IPS-20b (cell line): ENCODE results near the gene SPDYE16.
"Not testable (repeated sequence)": the region's sequence is repeated elsewhere in the genome, so short reads cannot be mapped to it uniquely, and the experiment has no call there.

Experiments
- H3K27ac ChIP-seq: one replicate; pipeline ENCODE4 v1.5.1; 2013; ENCODE audit warnings: low read length
- H3K27me3 ChIP-seq: 2 replicates; pipeline ENCODE4 v1.6.1; 2013; ENCODE audit warnings: mild to moderate bottlenecking, low read length, inconsistent platforms; ENCODE audit not compliant: insufficient read depth
- H3K36me3 ChIP-seq: 2 replicates; pipeline ENCODE4 v1.6.1; 2013; ENCODE audit warnings: low read depth, mild to moderate bottlenecking, inconsistent platforms, low read length, moderate library complexity; ENCODE audit not compliant: insufficient read depth
- H3K4me1 ChIP-seq: 2 replicates; pipeline ENCODE4 v1.6.1; 2013; ENCODE audit warnings: mild to moderate bottlenecking, control low read depth, inconsistent platforms, low read length, moderate library complexity; ENCODE audit not compliant: insufficient read depth
- H3K4me3 ChIP-seq: 2 replicates; pipeline ENCODE4 v1.5.1; 2013; ENCODE audit warnings: mild to moderate bottlenecking, low read length, inconsistent platforms
- H3K9ac ChIP-seq: 2 replicates; pipeline ENCODE4 v1.6.1; 2013; ENCODE audit warnings: low read depth, mild to moderate bottlenecking, inconsistent platforms, low read length, moderate library complexity
- H3K9me3 ChIP-seq: 2 replicates; pipeline ENCODE4 v1.6.1; 2013; ENCODE audit warnings: mild to moderate bottlenecking, low read depth, low read length, inconsistent platforms; ENCODE audit not compliant: insufficient read depth

The SPDYE16 gene, protein sequence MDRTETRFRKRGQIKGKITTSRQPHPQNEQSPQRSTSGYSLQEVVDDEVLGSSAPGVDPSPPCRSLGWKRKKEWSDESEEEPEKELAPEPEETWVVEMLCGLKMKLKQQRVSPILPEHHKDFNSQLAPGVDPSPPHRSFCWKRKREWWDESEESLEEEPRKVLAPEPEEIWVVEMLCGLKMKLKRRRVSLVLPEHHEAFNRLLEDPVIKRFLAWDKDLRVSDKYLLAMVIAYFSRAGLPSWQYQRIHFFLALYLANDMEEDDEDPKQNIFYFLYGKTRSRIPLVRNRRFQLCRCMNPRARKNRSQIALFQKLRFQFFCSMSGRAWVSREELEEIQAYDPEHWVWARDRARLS

DNA sequence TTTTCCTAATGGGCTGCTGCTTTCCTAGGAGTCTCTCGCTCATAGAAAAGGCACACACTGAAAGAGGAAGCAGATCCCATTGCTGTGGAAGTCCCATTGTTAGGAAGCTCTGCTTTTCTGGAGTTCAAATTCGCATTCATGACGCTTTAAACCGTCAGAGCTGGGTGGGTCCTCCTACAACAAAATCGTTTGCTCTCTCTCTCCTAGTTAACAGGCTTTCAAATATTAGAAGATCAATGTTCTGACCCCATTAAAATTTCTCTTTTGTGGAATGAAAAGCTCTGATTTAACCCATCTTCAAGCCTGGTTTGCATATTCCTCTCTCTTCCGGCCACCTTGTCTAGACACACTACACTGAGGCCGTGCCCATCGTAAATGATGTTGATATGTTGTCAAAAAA is at the start of gene SPDYE16:
Gene SPDYE16 (minus strand): TSS at position 101 of the 400 bp plus-strand sequence. CDS start 1,838 bp downstream, outside the sequence.
- H3K36me3 ChIP-seq, H3K4me3 ChIP-seq, H3K4me1 ChIP-seq, H3K9me3 ChIP-seq, H3K27ac ChIP-seq, H3K27me3 ChIP-seq, H3K9ac ChIP-seq: not testable (repeated sequence)

DNA sequence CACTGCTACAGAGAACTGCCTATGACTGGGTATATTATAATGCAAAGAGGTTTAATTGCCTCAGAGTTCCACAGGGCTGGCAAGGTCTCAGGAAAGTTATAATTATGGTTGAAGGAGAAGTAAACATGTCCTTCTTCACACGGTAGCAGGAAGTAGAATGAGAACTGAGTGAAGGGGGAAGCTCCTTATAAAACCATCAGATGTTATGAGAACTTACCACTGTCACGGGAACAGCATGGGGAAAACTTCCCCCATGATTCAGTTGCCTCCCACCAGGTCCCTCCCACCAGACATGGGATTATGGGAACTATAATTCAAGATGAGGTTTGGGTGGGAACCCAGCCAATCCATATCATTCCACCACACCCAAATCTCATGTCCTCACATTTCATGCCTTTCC is 49.6 kb upstream of the SPDYE16 start:
- not testable (repeated sequence) for H3K27me3 ChIP-seq, H3K4me3 ChIP-seq, H3K27ac ChIP-seq, H3K4me1 ChIP-seq, H3K9me3 ChIP-seq, H3K9ac ChIP-seq, H3K36me3 ChIP-seq

DNA sequence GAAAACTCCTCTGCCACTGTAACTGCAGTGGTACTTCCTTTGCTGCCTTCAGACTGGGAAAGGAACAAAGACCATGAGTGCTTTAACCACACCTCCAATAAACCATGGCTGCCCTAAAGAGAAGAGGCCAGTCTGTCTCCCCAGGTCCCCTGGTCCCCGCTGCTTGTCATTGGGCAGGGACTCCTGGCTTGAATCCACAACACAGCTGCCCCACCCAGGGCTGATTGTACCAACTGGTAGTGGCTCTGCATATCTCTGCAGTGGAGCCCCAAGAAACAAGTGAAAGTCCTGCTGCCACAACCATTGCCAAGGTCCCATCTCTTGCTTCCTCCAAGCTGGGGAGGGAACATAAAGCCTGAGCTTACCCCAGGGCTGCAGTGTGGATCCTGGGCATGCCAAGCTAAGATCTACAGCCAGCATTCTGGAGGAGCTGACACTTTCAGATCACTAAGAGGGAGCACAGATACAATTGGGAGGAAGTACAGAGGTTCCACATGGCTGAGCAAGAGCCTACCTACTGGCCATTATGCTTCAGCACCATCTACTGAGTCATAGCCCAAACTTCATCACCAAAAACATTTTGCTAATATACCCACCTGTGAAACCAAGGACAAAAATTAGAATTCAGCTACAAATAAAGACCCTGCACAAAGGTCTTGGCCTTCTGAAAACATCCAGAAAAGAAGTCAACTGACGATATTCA is 48.7 kb upstream of the SPDYE16 start:
- H3K9me3 ChIP-seq, H3K36me3 ChIP-seq, H3K9ac ChIP-seq, H3K27me3 ChIP-seq, H3K4me1 ChIP-seq, H3K4me3 ChIP-seq, H3K27ac ChIP-seq: not testable (repeated sequence)

DNA sequence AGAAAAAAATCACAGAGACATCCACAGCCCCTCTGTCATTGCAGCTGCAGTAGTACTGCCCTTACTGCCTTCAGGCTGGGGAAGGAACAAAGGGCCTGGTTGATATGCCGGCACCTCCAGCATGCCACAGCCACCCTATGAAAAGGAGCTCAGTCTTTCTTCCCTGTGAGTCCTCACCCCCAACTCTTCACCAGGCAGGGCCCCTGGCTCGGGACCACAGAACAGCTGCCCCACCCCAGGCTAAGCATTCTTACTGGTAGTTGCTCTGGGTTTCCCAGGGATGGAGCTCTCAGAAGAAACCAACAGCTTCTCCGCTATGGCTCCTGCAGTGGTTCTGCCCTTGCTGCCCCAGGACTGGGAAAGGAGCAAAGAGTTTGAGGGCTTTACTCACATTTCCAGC is 47.9 kb upstream of the SPDYE16 start:
- H3K36me3 ChIP-seq, H3K27me3 ChIP-seq, H3K27ac ChIP-seq, H3K4me1 ChIP-seq, H3K9me3 ChIP-seq, H3K9ac ChIP-seq, H3K4me3 ChIP-seq: not testable (repeated sequence)

DNA sequence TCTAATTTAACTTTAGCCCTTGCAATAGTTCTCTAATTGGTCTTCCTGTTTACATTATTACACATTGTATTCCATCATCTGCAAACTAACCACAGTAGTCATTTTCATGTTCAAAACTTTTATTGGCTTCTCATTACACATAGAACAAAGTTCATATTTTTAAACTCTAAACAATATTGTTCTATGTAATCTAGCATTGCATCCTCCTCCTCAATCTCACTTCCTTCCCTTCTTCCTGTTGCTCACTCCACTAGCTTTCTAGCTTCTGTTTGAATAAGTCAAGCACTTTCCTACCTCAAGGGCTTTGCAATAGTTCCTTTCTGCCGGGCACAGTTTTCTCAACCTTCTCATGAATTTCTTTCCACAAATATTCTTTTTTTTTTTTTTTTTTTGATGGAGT is 45.5 kb upstream of the SPDYE16 start:
- H3K4me3 ChIP-seq, H3K27ac ChIP-seq, H3K9ac ChIP-seq, H3K27me3 ChIP-seq, H3K36me3 ChIP-seq, H3K9me3 ChIP-seq, H3K4me1 ChIP-seq: not testable (repeated sequence)

DNA sequence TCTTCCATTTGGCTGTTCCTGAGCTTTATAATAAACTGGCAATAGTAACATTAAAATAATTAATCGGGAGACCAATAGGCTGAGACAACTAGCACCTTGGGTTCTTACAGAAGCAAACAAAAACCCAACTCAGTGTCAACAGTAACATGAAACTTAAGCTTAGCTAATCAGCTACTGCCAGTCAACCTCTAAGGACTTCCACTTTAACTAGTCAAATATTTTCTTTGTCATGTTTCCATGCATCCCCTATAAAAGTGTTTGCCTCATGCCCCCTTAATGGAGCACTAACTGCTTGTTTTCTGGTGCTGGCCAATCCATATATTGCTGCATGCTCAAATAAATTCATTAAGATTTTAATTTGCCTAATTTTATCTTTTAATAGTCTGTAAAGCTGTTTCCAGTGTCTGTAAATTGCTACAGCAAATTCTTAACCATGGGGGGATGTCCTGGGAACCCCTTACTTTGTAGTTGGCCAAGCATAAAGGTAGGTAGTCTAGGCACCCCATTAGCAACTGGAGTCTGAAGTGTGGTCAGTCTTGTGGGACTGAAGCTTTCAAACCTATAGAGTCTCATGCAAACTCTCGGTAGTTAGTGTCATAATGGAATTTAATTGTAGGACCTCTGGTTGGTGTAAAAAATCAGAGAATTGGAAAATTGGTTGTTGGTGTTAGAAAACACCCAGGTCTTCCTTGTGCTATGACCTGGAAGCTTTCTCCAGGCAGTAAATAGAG is 43.7 kb upstream of the SPDYE16 start:
- not testable (repeated sequence) for H3K4me1 ChIP-seq, H3K4me3 ChIP-seq, H3K27me3 ChIP-seq, H3K9ac ChIP-seq, H3K27ac ChIP-seq, H3K9me3 ChIP-seq, H3K36me3 ChIP-seq

DNA sequence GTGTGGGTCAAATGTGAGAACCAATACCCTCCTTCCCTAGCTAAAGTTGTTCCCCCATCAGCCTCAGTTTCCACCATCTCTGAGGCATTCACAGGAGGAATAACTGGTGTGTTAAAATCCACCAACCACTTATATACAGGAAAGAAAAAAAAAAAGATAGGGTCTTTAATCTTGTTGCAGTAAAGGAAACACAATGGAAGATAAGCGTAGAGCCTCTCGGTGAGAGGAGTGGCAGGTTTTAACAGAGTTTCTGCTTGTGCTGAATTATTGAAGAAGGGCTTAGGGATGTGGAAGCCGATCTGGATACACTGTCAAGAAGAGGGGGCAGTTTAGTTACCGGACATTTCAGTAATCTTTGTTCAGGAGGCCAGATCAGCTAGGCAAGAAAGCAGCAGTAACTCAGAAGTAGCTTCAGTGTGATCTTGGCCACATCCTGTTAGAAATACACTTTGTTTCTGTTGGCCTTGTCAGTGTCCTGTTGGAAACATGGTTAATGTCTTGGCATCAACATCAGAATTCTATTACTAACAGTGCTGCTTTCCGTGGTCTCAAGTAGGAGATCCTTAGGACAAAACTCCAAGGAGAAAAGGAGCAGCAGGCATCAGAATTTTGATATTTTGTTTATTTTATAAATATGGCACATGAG is 40.7 kb upstream of the SPDYE16 start:
- not testable (repeated sequence) for H3K9ac ChIP-seq, H3K27ac ChIP-seq, H3K27me3 ChIP-seq, H3K4me3 ChIP-seq, H3K36me3 ChIP-seq, H3K4me1 ChIP-seq, H3K9me3 ChIP-seq

DNA sequence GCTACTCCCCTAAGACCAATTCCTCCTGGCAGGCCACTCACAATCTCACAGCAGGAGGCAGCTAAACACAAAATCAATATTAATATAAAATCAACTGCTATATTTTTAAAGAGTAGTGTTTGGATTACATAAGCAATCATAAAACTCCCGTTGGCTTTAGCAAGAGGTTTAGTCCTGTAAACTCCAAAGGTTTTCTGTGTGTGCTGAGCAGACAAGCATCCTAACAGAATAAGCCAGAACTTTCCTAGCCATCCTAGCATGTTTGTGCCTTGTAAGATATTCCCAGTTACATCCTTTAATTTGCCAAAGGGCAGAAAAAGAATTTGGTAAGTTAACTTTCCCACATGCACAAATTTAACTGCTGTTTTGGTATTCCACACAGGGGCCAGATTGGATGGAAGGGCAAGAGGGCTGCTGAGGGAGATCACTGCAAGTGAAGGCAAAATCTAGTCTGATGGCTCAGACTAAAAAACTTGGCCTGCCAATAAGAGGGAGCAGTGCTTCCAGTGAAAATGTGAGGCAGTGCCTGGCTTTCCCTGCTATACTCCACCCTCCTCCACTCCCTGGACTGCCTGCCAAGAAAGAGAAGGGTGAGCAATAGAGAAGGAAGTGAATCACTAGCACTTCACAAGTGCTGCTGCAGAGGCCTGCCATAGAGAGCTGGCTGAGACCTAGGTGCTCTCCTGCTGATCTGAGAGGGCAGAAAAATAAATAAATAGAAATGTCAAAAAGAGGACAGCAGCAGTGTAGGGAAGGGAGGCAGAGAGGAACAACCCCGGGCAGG is 39.9 kb upstream of the SPDYE16 start:
- not testable (repeated sequence) for H3K27ac ChIP-seq, H3K9me3 ChIP-seq, H3K9ac ChIP-seq, H3K4me3 ChIP-seq, H3K36me3 ChIP-seq, H3K4me1 ChIP-seq, H3K27me3 ChIP-seq

DNA sequence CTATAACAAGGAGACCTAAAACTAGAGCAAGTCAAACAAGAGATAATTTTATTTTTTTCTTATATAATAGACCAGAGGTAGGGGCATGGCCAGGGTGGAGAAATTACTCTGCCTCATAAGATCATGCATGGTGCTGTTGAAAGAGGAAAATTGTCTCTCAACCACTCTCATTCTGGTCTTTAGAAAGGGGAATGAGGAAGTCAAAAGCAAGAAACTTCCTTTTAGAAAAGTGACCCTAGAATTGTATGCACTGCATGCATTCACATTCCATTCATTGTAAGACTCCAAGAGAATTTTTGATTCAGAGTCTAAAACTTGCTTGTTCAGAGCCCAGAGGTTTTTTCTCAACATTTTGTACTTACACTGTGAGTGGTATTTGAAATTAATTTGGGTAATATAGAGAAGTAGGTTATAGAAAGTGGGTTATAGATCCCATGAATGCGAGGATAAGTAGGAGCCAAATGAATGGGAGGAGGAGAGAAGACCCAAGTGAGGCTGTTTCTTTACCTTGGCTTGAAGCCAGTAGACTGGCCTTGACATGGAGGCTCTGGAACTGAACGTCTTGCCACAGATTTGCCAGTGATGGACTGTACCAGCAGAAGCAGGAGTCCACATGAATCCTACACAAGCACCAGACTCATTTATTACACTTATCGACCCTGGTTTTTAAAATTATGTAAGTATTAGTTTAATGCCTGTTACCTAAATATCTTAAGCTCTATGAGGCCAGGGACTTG is 33.0 kb upstream of the SPDYE16 start:
- H3K27ac ChIP-seq, H3K27me3 ChIP-seq: not testable (repeated sequence)

DNA sequence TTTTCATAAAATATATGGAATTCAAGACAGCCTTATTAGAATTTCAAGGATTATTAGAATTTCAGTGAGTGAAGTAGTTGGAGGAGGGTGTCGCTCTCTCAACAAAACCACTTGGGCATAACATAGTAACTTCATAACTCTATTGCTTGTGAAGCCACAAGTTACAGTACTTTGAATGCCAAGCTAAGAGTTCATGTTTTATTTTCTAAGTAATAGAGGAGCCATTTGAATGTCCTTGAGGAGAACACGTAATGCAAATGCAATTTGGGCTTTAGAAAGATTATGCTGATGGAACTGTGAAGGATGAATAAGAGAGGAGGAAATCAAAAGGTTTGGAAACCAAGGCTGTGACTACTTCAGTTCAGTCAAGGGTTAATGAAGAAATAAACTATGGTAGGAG is 32.3 kb upstream of the SPDYE16 start:
- not testable (repeated sequence) for H3K27me3 ChIP-seq, H3K4me1 ChIP-seq, H3K36me3 ChIP-seq, H3K9ac ChIP-seq, H3K9me3 ChIP-seq, H3K4me3 ChIP-seq, H3K27ac ChIP-seq

More for the DNA sequence above, 33.0 kb upstream of the SPDYE16 start:
- H3K4me1 ChIP-seq, H3K36me3 ChIP-seq, H3K9me3 ChIP-seq, H3K9ac ChIP-seq, H3K4me3 ChIP-seq: not testable (repeated sequence)

DNA sequence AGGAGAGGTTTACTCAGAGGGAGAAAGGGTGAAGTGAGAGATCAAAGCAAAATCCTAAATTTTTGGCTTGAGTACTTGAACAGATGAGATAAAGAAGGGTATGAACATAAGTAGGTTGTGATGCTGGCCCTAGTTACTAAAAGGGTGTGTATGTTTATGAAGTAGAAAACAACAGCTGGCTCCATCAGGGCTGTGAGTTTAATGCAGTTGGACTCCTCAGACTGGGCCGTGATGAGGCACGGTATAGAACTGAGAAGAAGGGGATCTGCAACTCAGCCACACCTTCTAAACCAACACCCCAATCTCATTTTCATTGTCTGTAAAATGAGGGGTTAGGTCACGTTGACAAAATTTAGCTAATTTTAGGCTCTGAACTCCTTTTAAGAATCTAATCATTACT is 29.2 kb upstream of the SPDYE16 start:
- not testable (repeated sequence) for H3K27me3 ChIP-seq, H3K9me3 ChIP-seq, H3K9ac ChIP-seq, H3K4me1 ChIP-seq, H3K4me3 ChIP-seq, H3K27ac ChIP-seq, H3K36me3 ChIP-seq
